ENCODE measurements around the gene SLAMF8. TPM values are rescaled to one million over a fixed set of nuclear protein-coding genes. Genes with fewer than 3 reads are reported as not detected.

SLAMF8 gene
- total RNA-seq, 2 donors from 2014 or later = 0.44 TPM; not detected in 1

GRCh38 chr1:159828176-159828575 is 1.5 kb downstream of the SLAMF8 start:
- peaks cover 8% of the 10 kb centered on the region for H3K27me3 Mint-ChIP-seq
- H3K4me1 Mint-ChIP-seq = peaks cover 47% of the 10 kb centered on the region
- H3K27ac Mint-ChIP-seq = peak overlapping the region; percentile 41
- no peak for ATAC-seq
- DNase-seq = no peak
- H3K4me3 Mint-ChIP-seq = no peak overlapping the region
- H3K9me3 ChIP-seq (ENCODE audit: control insufficient read depth, low read length, poor library complexity, severe bottlenecking) = no peaks in the 10 kb centered on the region
- no peaks in the 10 kb centered on the region for H3K36me3 Mint-ChIP-seq (ENCODE audit: low read depth)

GRCh38 chr1:159828581-159829272 is 2.1 kb downstream of the SLAMF8 start:
- no peaks in the 10 kb centered on the region for H3K9me3 ChIP-seq (ENCODE audit: control insufficient read depth, low read length, poor library complexity, severe bottlenecking)
- no peaks in the 10 kb centered on the region for H3K36me3 Mint-ChIP-seq (ENCODE audit: low read depth)
- peak overlapping the region; percentile 39 for H3K27ac Mint-ChIP-seq
- H3K27me3 Mint-ChIP-seq = peaks cover 8% of the 10 kb centered on the region
- peak overlapping the region; percentile 1 for H3K4me3 Mint-ChIP-seq
- DNase-seq (no peak), ATAC-seq (no peak)
- H3K4me1 Mint-ChIP-seq = peaks cover 47% of the 10 kb centered on the region

- Mint-ChIP-seq H3K4me3 (peak overlapping the region; percentile 1), H3K4me1 (peaks cover 47% of the 10 kb centered on the region), H3K27ac (peak overlapping the region; percentile 39), H3K36me3 (ENCODE audit: low read depth) (no peaks in the 10 kb centered on the region), H3K27me3 (peaks cover 8% of the 10 kb centered on the region)
- ATAC-seq (peak; percentile 44), DNase-seq (no peak)
- H3K9me3 ChIP-seq (ENCODE audit: control insufficient read depth, low read length, poor library complexity, severe bottlenecking) = no peaks in the 10 kb centered on the region
These were observed 2.6 kb downstream of the SLAMF8 start for GRCh38 chr1:159829273-159829634.

- Mint-ChIP-seq H3K27ac (no peak overlapping the region), H3K4me3 (no peak overlapping the region)
- no peak for ATAC-seq
These were observed 3.3 kb downstream of the SLAMF8 start for GRCh38 chr1:159829822-159830465.

GRCh38 chr1:159830722-159831121 is 4.0 kb downstream of the SLAMF8 start:
- H3K27ac Mint-ChIP-seq = no peak overlapping the region
- no peaks in the 10 kb centered on the region for H3K36me3 Mint-ChIP-seq (ENCODE audit: low read depth)
- ATAC-seq (no peak), DNase-seq (no peak)
- H3K27me3 Mint-ChIP-seq = peaks cover 8% of the 10 kb centered on the region
- peaks cover 36% of the 10 kb centered on the region for H3K4me1 Mint-ChIP-seq
- H3K4me3 Mint-ChIP-seq = no peak overlapping the region
- H3K9me3 ChIP-seq (ENCODE audit: control insufficient read depth, low read length, poor library complexity, severe bottlenecking) = no peaks in the 10 kb centered on the region

More at GRCh38 chr1:159829822-159830465, 3.3 kb downstream of the SLAMF8 start:
- Mint-ChIP-seq H3K36me3 (ENCODE audit: low read depth) (no peaks in the 10 kb centered on the region), H3K4me1 (peaks cover 44% of the 10 kb centered on the region), H3K27me3 (peaks cover 8% of the 10 kb centered on the region)
- no peak for DNase-seq
- H3K9me3 ChIP-seq (ENCODE audit: control insufficient read depth, low read length, poor library complexity, severe bottlenecking) = no peaks in the 10 kb centered on the region

- H3K9me3 ChIP-seq (ENCODE audit: control insufficient read depth, low read length, poor library complexity, severe bottlenecking) = no peaks in the 10 kb centered on the region
- H3K27ac Mint-ChIP-seq = no peak overlapping the region
- no peak overlapping the region for H3K4me3 Mint-ChIP-seq
- ATAC-seq (no peak), DNase-seq (no peak)
- H3K4me1 Mint-ChIP-seq = peaks cover 28% of the 10 kb centered on the region
- peaks cover 8% of the 10 kb centered on the region for H3K27me3 Mint-ChIP-seq
- H3K36me3 Mint-ChIP-seq (ENCODE audit: low read depth) = no peaks in the 10 kb centered on the region
These were observed 4.9 kb downstream of the SLAMF8 start for GRCh38 chr1:159831412-159832141.

- Mint-ChIP-seq H3K27me3 (peaks cover 8% of the 10 kb centered on the region), H3K27ac (no peak overlapping the region)
These were observed 5.6 kb downstream of the SLAMF8 start for GRCh38 chr1:159832309-159832708.

GRCh38 chr1:159835356-159835755 is 8.7 kb downstream of the SLAMF8 start:
- no peak overlapping the region for H3K4me3 Mint-ChIP-seq
- peaks cover 8% of the 10 kb centered on the region for H3K27me3 Mint-ChIP-seq
- H3K9me3 ChIP-seq (ENCODE audit: control insufficient read depth, low read length, poor library complexity, severe bottlenecking) = no peaks in the 10 kb centered on the region
- no peak for ATAC-seq
- no peak for DNase-seq
- no peak overlapping the region for H3K27ac Mint-ChIP-seq
- H3K36me3 Mint-ChIP-seq (ENCODE audit: low read depth) = peaks cover 4% of the 10 kb centered on the region
- H3K4me1 Mint-ChIP-seq = peaks cover 5% of the 10 kb centered on the region

More at GRCh38 chr1:159832309-159832708, 5.6 kb downstream of the SLAMF8 start:
- H3K9me3 ChIP-seq (ENCODE audit: control insufficient read depth, low read length, poor library complexity, severe bottlenecking) = no peaks in the 10 kb centered on the region
- Mint-ChIP-seq H3K4me1 (peaks cover 24% of the 10 kb centered on the region), H3K36me3 (ENCODE audit: low read depth) (peaks cover 2% of the 10 kb centered on the region), H3K4me3 (no peak overlapping the region)
- ATAC-seq (no peak), DNase-seq (no peak)

GRCh38 chr1:159835862-159836525 is 9.3 kb downstream of the SLAMF8 start:
- H3K36me3 Mint-ChIP-seq (ENCODE audit: low read depth) = peaks cover 4% of the 10 kb centered on the region
- no peak overlapping the region for H3K4me3 Mint-ChIP-seq
- ATAC-seq (no peak), DNase-seq (no peak)
- no peak overlapping the region for H3K27ac Mint-ChIP-seq
- no peaks in the 10 kb centered on the region for H3K9me3 ChIP-seq (ENCODE audit: control insufficient read depth, low read length, poor library complexity, severe bottlenecking)
- peaks cover 5% of the 10 kb centered on the region for H3K4me1 Mint-ChIP-seq
- peaks cover 8% of the 10 kb centered on the region for H3K27me3 Mint-ChIP-seq

- Mint-ChIP-seq H3K4me1 (peaks cover 5% of the 10 kb centered on the region), H3K36me3 (ENCODE audit: low read depth) (peaks cover 6% of the 10 kb centered on the region), H3K27me3 (peaks cover 2% of the 10 kb centered on the region), H3K27ac (no peak overlapping the region), H3K4me3 (no peak overlapping the region)
- ATAC-seq (no peak), DNase-seq (no peak)
- H3K9me3 ChIP-seq (ENCODE audit: control insufficient read depth, low read length, poor library complexity, severe bottlenecking) = no peaks in the 10 kb centered on the region
These were observed 12.0 kb downstream of the SLAMF8 start for GRCh38 chr1:159838715-159839114.

GRCh38 chr1:159839116-159839849 is 12.6 kb downstream of the SLAMF8 start:
- H3K27ac Mint-ChIP-seq = no peak overlapping the region
- peaks cover 7% of the 10 kb centered on the region for H3K27me3 Mint-ChIP-seq
- DNase-seq (no peak), ATAC-seq (no peak)
- H3K36me3 Mint-ChIP-seq (ENCODE audit: low read depth) = peaks cover 6% of the 10 kb centered on the region
- H3K4me1 Mint-ChIP-seq = peaks cover 8% of the 10 kb centered on the region
- no peaks in the 10 kb centered on the region for H3K9me3 ChIP-seq (ENCODE audit: control insufficient read depth, low read length, poor library complexity, severe bottlenecking)
- H3K4me3 Mint-ChIP-seq = no peak overlapping the region

GRCh38 chr1:159841749-159842148 is 15.1 kb downstream of the SLAMF8 start:
- H3K4me1 Mint-ChIP-seq = peaks cover 9% of the 10 kb centered on the region
- no peaks in the 10 kb centered on the region for H3K9me3 ChIP-seq (ENCODE audit: control insufficient read depth, low read length, poor library complexity, severe bottlenecking)
- no peak overlapping the region for H3K4me3 Mint-ChIP-seq
- no peak for DNase-seq
- ATAC-seq = no peak
- H3K27me3 Mint-ChIP-seq = peaks cover 25% of the 10 kb centered on the region
- H3K36me3 Mint-ChIP-seq (ENCODE audit: low read depth) = peaks cover 6% of the 10 kb centered on the region
- H3K27ac Mint-ChIP-seq = no peak overlapping the region
